ENCODE data around the gene HOPX.

HOPX gene

DNA sequence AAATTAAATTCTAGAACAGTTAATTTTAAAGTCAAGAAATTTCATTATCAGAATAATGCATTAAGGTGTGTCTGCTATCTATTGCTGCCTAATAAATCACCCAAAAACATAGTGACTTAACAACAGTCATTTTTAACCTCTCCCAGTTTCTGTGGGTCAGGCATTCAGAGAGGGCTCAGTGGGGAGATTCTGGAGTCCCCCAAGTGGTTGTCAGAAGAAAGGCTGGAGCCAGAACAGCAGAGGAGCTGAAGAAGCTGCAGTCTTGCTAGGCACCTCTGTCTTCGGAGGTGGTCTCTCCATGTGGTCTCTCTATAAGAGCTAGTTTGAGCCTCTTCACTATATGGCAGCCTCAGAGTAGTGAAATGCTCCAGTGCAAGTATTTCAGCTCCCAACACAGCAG is 9.3 kb upstream of the HOPX start:
- Histone ChIP-seq H3K9me3 (ENCODE audit: control insufficient read depth, low read length) (no peaks in the 10 kb centered on the region), H3K27me3 (ENCODE audit: control insufficient read depth, insufficient read depth, low read length, poor library complexity, severe bottlenecking) (no peaks in the 10 kb centered on the region), H3K4me3 (ENCODE audit: insufficient read depth, low read depth, low read length) (no peak overlapping the region), H3K27ac (ENCODE audit: insufficient read depth, low read depth, low read length, poor library complexity, severe bottlenecking) (no peak overlapping the region), H3K36me3 (ENCODE audit: control insufficient read depth, insufficient read depth, low read length) (no peaks in the 10 kb centered on the region), H3K4me1 (ENCODE audit: control insufficient read depth, insufficient read depth, low read length) (peaks cover 9% of the 10 kb centered on the region)
- 67 to 76% methylated on average over 1 of the region's 1 CpG for WGBS, 2 experiments

DNA sequence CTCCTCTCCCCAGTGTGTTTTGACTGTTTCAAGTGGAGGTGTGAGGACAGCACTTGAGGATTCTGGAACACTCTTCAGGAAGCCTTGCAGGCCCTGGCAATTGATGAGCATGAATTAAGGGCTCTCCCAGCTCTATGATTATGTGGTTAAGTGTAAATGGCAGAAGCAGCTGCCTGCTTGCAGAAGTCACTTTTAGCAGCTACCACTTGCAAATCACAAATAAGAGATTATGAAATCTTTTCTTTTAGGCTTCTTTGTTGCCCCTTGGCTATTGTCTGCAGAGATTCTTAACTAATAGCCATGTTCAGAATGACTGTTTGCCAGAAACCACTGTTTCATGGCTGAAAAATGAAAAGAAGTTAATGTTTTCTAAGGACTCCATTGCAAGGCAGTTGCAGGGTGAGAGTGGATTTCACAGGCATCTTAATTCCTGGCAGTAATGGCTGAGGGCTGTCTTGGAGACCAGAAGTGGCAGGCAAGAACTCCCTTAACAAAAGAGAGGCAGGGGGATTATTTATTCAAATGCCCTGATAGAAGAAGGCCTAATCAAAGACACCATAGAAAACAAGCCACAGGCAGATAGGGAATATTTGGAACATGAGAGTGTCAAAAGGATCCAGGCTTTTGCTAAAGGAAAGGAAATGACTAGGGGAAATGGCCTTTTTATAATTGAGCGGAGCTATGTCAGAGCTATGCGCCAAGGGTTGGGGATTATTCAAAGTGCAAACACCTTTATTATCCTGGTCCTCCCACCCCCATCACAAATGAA is 8.3 kb upstream of the HOPX start:
- WGBS, 2 experiments = 91 to 94% methylated on average over 2 of the region's 2 CpGs
- no peaks in the 10 kb centered on the region for H3K9me3 ChIP-seq (ENCODE audit: control insufficient read depth, low read length)
- H3K36me3 ChIP-seq (ENCODE audit: control insufficient read depth, insufficient read depth, low read length) = no peaks in the 10 kb centered on the region
- no peak overlapping the region for H3K27ac ChIP-seq (ENCODE audit: insufficient read depth, low read depth, low read length, poor library complexity, severe bottlenecking)
- H3K4me1 ChIP-seq (ENCODE audit: control insufficient read depth, insufficient read depth, low read length) = peaks cover 9% of the 10 kb centered on the region
- H3K27me3 ChIP-seq (ENCODE audit: control insufficient read depth, insufficient read depth, low read length, poor library complexity, severe bottlenecking) = no peaks in the 10 kb centered on the region
- H3K4me3 ChIP-seq (ENCODE audit: insufficient read depth, low read depth, low read length) = no peak overlapping the region

DNA sequence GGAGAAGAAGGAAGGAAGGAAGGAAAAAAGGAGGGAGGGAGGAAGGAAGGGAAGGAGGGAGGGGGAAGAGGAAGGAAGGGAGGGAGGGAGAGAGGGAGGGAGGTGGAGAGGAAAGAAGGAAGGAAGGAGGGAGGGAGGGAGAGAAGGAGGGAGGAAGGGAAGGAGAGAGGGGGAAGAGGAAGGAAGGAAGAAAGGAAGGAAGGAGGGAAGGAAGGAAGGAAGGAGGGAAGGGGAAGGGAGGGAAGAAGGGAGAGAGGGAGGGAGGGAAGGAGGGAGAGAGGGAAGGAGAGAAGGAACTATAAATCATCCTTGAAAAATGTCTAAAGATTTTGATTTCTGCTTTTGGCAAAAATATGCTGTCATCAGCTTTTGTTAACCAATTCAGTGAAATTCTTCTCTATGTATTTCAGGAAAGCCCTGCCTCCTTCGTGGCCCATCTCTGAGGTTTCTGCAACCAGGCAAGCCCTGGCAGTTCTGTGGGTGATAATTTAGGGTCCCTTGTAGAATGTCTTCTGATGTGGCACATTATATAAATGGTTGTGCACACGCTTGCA is 7.1 kb upstream of the HOPX start:
- Histone ChIP-seq H3K9me3 (ENCODE audit: control insufficient read depth, low read length) (no peaks in the 10 kb centered on the region), H3K27ac (ENCODE audit: insufficient read depth, low read depth, low read length, poor library complexity, severe bottlenecking) (no peak overlapping the region), H3K27me3 (ENCODE audit: control insufficient read depth, insufficient read depth, low read length, poor library complexity, severe bottlenecking) (no peaks in the 10 kb centered on the region), H3K36me3 (ENCODE audit: control insufficient read depth, insufficient read depth, low read length) (no peaks in the 10 kb centered on the region), H3K4me3 (ENCODE audit: insufficient read depth, low read depth, low read length) (no peak overlapping the region), H3K4me1 (ENCODE audit: control insufficient read depth, insufficient read depth, low read length) (peaks cover 9% of the 10 kb centered on the region)
- 87 to 92% methylated on average over 2 of the region's 2 CpGs for WGBS, 2 experiments

DNA sequence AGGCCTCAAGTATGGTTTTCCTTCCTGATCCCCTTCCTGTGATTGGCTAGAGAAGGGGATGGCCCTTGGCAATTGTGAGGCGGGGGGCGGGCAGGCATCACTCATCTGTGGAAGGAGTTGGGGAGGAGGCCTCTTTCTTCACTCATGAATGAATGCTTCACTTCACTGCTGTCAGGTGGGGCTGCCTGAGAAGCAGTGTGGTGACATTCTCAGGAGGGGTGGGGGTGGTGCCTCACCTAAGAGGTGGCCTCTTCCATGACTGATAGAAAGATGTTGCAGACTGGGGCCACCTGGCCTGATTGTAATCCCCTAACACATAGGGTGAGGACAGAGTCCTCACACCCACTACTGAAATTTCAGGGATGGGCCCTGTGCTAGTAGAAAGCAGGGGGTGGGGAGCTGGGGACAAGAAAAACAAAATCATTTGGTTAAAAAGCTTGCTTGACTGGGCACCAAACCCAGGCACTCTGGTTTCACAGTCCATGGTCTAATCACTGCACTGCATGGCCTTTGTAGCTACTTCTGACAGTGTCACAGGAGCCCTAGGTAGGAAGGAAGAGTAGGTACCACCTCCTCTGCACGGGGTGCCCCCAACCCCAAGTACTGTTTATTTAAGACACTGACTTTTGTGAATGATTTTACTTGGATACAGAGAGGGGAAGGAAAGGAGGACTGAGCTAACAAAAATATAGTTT is 5.6 kb upstream of the HOPX start:
- Histone ChIP-seq H3K4me3 (ENCODE audit: insufficient read depth, low read depth, low read length) (no peak overlapping the region), H3K27me3 (ENCODE audit: control insufficient read depth, insufficient read depth, low read length, poor library complexity, severe bottlenecking) (no peaks in the 10 kb centered on the region), H3K4me1 (ENCODE audit: control insufficient read depth, insufficient read depth, low read length) (peaks cover 9% of the 10 kb centered on the region), H3K27ac (ENCODE audit: insufficient read depth, low read depth, low read length, poor library complexity, severe bottlenecking) (no peak overlapping the region), H3K9me3 (ENCODE audit: control insufficient read depth, low read length) (no peaks in the 10 kb centered on the region), H3K36me3 (ENCODE audit: control insufficient read depth, insufficient read depth, low read length) (no peaks in the 10 kb centered on the region)
- 98 to 100% methylated on average over 2 to 3 of the region's 3 CpGs for WGBS, 2 experiments

DNA sequence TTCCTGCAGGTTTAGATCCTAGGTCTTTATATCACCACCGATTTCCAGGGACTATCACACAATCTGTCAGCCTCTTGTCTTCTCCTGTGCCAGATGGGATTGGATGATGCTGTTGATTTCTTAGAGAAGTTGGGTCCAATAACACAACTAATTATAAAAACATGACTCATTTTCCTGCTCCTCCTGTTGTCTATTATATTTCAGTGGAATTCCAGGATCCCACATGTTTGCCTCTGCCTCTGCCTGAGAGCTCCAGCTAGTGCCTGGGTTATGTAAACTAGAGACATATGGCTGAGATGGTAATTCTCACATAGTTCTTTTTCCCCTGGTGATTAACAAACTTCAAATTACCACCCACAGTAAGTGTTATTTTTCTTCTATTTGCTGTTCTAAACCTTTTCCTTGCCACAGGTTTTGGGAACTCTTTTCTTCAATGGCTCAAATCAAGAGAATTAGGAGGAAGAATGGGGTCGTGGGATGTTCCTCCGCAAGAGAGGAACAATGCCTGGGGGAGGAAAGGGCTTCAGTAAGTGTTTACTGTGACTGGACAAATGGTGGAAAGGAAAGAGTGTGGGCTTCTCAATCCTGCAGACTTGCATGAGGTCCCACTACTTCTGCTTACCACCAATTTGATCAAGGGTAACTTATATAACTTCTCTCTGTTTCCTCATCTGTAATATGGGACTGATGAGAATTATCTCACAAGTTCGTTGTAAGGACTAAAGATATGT is 3.4 kb upstream of the HOPX start:
- Histone ChIP-seq H3K27ac (ENCODE audit: insufficient read depth, low read depth, low read length, poor library complexity, severe bottlenecking) (no peak overlapping the region), H3K27me3 (ENCODE audit: control insufficient read depth, insufficient read depth, low read length, poor library complexity, severe bottlenecking) (no peaks in the 10 kb centered on the region)
- WGBS, 2 experiments = 89% methylated on average over 2 to 4 of the region's 4 CpGs

DNA sequence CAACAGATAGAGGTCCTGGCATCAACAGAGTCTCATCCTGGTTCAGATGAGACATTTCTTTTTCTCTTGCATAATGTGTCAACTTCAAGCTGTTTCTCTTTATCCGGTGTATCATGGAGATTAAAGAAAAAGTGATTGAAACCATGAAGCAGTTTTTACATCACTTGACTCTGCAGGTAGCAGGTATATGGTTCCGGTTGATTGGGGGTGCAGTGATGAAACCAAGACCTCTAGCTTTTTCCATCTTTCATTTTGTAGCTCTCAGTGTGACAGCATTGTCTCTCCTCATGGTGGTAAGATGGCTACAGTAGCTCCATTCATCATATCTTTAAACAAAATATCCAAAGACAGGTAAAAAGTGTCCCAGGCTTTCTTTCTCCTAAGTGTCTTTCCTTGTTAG is 2.4 kb upstream of the HOPX start:
- Histone ChIP-seq H3K4me3 (ENCODE audit: insufficient read depth, low read depth, low read length) (no peak overlapping the region), H3K9me3 (ENCODE audit: control insufficient read depth, low read length) (no peaks in the 10 kb centered on the region), H3K27ac (ENCODE audit: insufficient read depth, low read depth, low read length, poor library complexity, severe bottlenecking) (no peak overlapping the region), H3K36me3 (ENCODE audit: control insufficient read depth, insufficient read depth, low read length) (no peaks in the 10 kb centered on the region), H3K4me1 (ENCODE audit: control insufficient read depth, insufficient read depth, low read length) (peaks cover 10% of the 10 kb centered on the region), H3K27me3 (ENCODE audit: control insufficient read depth, insufficient read depth, low read length, poor library complexity, severe bottlenecking) (no peaks in the 10 kb centered on the region)
- 91 to 100% methylated on average over 2 of the region's 2 CpGs for WGBS, 2 experiments

More for the DNA sequence above, 3.4 kb upstream of the HOPX start:
- no peak overlapping the region for H3K4me3 ChIP-seq (ENCODE audit: insufficient read depth, low read depth, low read length)
- no peaks in the 10 kb centered on the region for H3K36me3 ChIP-seq (ENCODE audit: control insufficient read depth, insufficient read depth, low read length)
- no peaks in the 10 kb centered on the region for H3K9me3 ChIP-seq (ENCODE audit: control insufficient read depth, low read length)
- H3K4me1 ChIP-seq (ENCODE audit: control insufficient read depth, insufficient read depth, low read length) = peaks cover 15% of the 10 kb centered on the region

- Histone ChIP-seq H3K9me3 (ENCODE audit: control insufficient read depth, low read length) (no peaks in the 10 kb centered on the region), H3K4me3 (ENCODE audit: insufficient read depth, low read depth, low read length) (no peak overlapping the region), H3K4me1 (ENCODE audit: control insufficient read depth, insufficient read depth, low read length) (peaks cover 10% of the 10 kb centered on the region), H3K27ac (ENCODE audit: insufficient read depth, low read depth, low read length, poor library complexity, severe bottlenecking) (no peak overlapping the region), H3K36me3 (ENCODE audit: control insufficient read depth, insufficient read depth, low read length) (no peaks in the 10 kb centered on the region), H3K27me3 (ENCODE audit: control insufficient read depth, insufficient read depth, low read length, poor library complexity, severe bottlenecking) (no peaks in the 10 kb centered on the region)
- WGBS, 2 experiments = 72 to 73% methylated on average over 11 of the region's 12 CpGs
Observed at GRCh38 chr4:56681853-56682525, 893 bp upstream of the HOPX start.

DNA sequence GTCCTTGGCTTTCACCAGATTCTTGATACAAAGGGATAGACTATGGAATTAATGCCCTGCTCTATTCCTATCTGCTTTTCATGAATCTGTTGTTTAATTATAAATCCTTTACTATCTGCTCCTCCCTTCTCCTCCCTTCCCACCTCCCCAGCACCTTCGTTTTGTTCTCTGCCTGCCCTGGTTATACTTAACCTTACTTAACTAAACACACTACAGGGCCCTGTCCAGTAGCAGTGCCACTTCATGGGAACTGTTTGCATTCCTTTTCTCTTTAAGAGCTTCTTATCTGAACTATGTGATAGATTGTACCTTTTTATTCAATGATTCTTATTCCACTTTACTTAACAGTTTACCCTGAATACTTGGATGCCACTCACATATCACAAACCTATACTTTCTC is 830 bp downstream of the HOPX start:
- no peak overlapping the region for H3K27ac ChIP-seq (ENCODE audit: insufficient read depth, low read depth, low read length, poor library complexity, severe bottlenecking)
- no peaks in the 10 kb centered on the region for H3K9me3 ChIP-seq (ENCODE audit: control insufficient read depth, low read length)
- WGBS, 2 experiments = 81 to 83% methylated on average over 1 of the region's 1 CpG
- no peaks in the 10 kb centered on the region for H3K36me3 ChIP-seq (ENCODE audit: control insufficient read depth, insufficient read depth, low read length)
- no peak overlapping the region for H3K4me3 ChIP-seq (ENCODE audit: insufficient read depth, low read depth, low read length)
- peaks cover 10% of the 10 kb centered on the region for H3K4me1 ChIP-seq (ENCODE audit: control insufficient read depth, insufficient read depth, low read length)
- no peaks in the 10 kb centered on the region for H3K27me3 ChIP-seq (ENCODE audit: control insufficient read depth, insufficient read depth, low read length, poor library complexity, severe bottlenecking)

- Histone ChIP-seq H3K27me3 (ENCODE audit: control insufficient read depth, insufficient read depth, low read length, poor library complexity, severe bottlenecking) (no peaks in the 10 kb centered on the region), H3K4me3 (ENCODE audit: insufficient read depth, low read depth, low read length) (no peak overlapping the region), H3K27ac (ENCODE audit: insufficient read depth, low read depth, low read length, poor library complexity, severe bottlenecking) (no peak overlapping the region), H3K36me3 (ENCODE audit: control insufficient read depth, insufficient read depth, low read length) (no peaks in the 10 kb centered on the region), H3K9me3 (ENCODE audit: control insufficient read depth, low read length) (no peaks in the 10 kb centered on the region), H3K4me1 (ENCODE audit: control insufficient read depth, insufficient read depth, low read length) (peaks cover 10% of the 10 kb centered on the region)
- WGBS, 2 experiments = 69 to 72% methylated on average over 4 of the region's 4 CpGs
Observed at GRCh38 chr4:56677711-56678110, 3.4 kb downstream of the HOPX start.

Data from ectodermal cell (in vitro differentiated cells).